Measurements from ENCODE around the gene LY6G6D. TPM values are rescaled to one million over a fixed set of nuclear protein-coding genes. Genes with fewer than 3 reads are reported as not detected.
A peak's percentile ranks its signal among the peaks of the same experiment; 100 is the strongest.

Gene LY6G6D
- total and polyA plus RNA-seq, 2 of the 13 experiments (the other 11 are each of a cell fraction or from before 2014, with no cell fraction given): not detected

GRCh38 chr6:31737315-31737990 lies 22.3 kb downstream of the LY6G6D start (continued):
- TF ChIP-seq CEBPG (CRISPR knock-in tag; IDR thresholded peaks at IDR 0.05) (peak; percentile 21; the same call in 1 of the 2 replicates), MATR3 (CRISPR knock-in tag; IDR thresholded peaks at IDR 0.05) (no peak), TGIF2 (CRISPR knock-in tag; IDR thresholded peaks at IDR 0.05) (peak; percentile 92), ZNF274 (CRISPR knock-in tag; IDR thresholded peaks at IDR 0.05) (no peak), SKI (IDR thresholded peaks at IDR 0.05; ENCODE audit: partially characterized antibody) (peak; percentile 64), MZF1 (CRISPR knock-in tag; IDR thresholded peaks at IDR 0.05; ENCODE audit: borderline replicate concordance) (no peak), ZHX2 (IDR thresholded peaks at IDR 0.05; ENCODE audit: low read depth) (no peak), ZHX2 (CRISPR knock-in tag; IDR thresholded peaks at IDR 0.05; ENCODE audit: borderline replicate concordance) (no peak), ZNF383 (CRISPR knock-in tag; IDR thresholded peaks at IDR 0.05; ENCODE audit: borderline replicate concordance) (no peak), SMAD1 (CRISPR knock-in tag; IDR thresholded peaks at IDR 0.05; ENCODE audit: borderline replicate concordance, low read depth) (no peak), CCDC6 (CRISPR knock-in tag; IDR thresholded peaks at IDR 0.05) (0 out of 2 replicates have a peak, but pooled peaks have one; percentile 21), GATA4 (IDR thresholded peaks at IDR 0.05; ENCODE audit: borderline replicate concordance, low read depth) (peak; percentile 89), MXD3 (CRISPR knock-in tag; IDR thresholded peaks at IDR 0.05) (0 out of 2 replicates have a peak, but pooled peaks have one; percentile 16), HOXD1 (CRISPR knock-in tag; IDR thresholded peaks at IDR 0.05) (0 out of 2 replicates have a peak, but pooled peaks have one; percentile 71), CHD2 (IDR thresholded peaks at IDR 0.05; ENCODE audit: low read depth, low read length) (peak; percentile 62; the same call in 1 of the 2 replicates), NONO (IDR thresholded peaks at IDR 0.05) (no peak), NONO (CRISPR knock-in tag; conservative IDR thresholded peaks at IDR 0.05) (peak; percentile 69), PHF8 (CRISPR knock-in tag; IDR thresholded peaks at IDR 0.05) (no peak), FOXK2 (IDR thresholded peaks at IDR 0.05) (peak; percentile 78), SRSF9 (IDR thresholded peaks at IDR 0.05; ENCODE audit: borderline replicate concordance, insufficient read depth, low read depth, low read length, poor library complexity, severe bottlenecking) (no peak), MYC (CRISPR knock-in tag; IDR thresholded peaks at IDR 0.05; ENCODE audit: borderline replicate concordance) (peak; percentile 57; the same call in 1 of the 2 replicates), NAIF1 (CRISPR knock-in tag; IDR thresholded peaks at IDR 0.05; ENCODE audit: borderline replicate concordance) (0 out of 2 replicates have a peak, but pooled peaks have one; percentile 53), TCF12 (IDR thresholded peaks at IDR 0.05) (no peak), TCF12 (CRISPR knock-in tag; IDR thresholded peaks at IDR 0.05) (no peak)

All from HepG2 (cell line).